SK-MEL-5 (cell line): Measurements from ENCODE around the gene OTUD3. TPM values are rescaled to one million over a fixed set of nuclear protein-coding genes. Genes with fewer than 3 reads are reported as not detected.
"Not testable (repeated sequence)": the region's sequence is repeated elsewhere in the genome, so short reads cannot be mapped to it uniquely, and the experiment has no call there.

Source experiments
- DNase-seq: peaks from one replicate; pipeline ENCODE4 v3.0.0-alpha.2; 2016; ENCODE audit warnings: low read depth, low spot score
- in situ Hi-C: cut with HindIII; loops from 2 replicates; pipeline ENCODE4 v1.10.0; 2016; ENCODE audit warnings: low sequenced_read_pairs, high pct_unique_total_duplicates, low pct_unique_long_range_greater_than_20kb
- total RNA-seq: library from RNA; depleted of rRNA; stranded (reverse); fragments of >200 nt; shearing (Covaris generic); gene quantifications from 2 replicates; pipeline ENCODE4 v1.2.3, GENCODE V29; 2014

The OTUD3 gene
- total RNA-seq, 1 experiment from 2014 or later: 3.5 TPM

GRCh38 chr1:19927130-19927421, 44.9 kb downstream of the OTUD3 start:
- DNase-seq, in situ Hi-C loops: not testable (repeated sequence)

GRCh38 chr1:19932866-19933265, 50.7 kb downstream of the OTUD3 start:
- in situ Hi-C loops: no loop called here
- no peak for DNase-seq

GRCh38 chr1:19934336-19934735, 52.1 kb downstream of the OTUD3 start:
- in situ Hi-C loops: no loop called here
- DNase-seq: no peak

- in situ Hi-C loops: no loop called here
- DNase-seq: no peak
Measured at GRCh38 chr1:19936061-19936750, 54.0 kb downstream of the OTUD3 start.

GRCh38 chr1:19938472-19938871, 56.3 kb downstream of the OTUD3 start:
- DNase-seq: peak; percentile 17
- in situ Hi-C loops: no loop called here

GRCh38 chr1:19940486-19941205, 58.5 kb downstream of the OTUD3 start:
- no peak for DNase-seq
- in situ Hi-C loops: no loop called here

GRCh38 chr1:19941206-19941568, 59.0 kb downstream of the OTUD3 start:
- in situ Hi-C loops: no loop called here
- DNase-seq: no peak

GRCh38 chr1:19942088-19942487, 59.9 kb downstream of the OTUD3 start:
- no peak for DNase-seq
- in situ Hi-C loops: no loop called here

- in situ Hi-C loops: no loop called here
- DNase-seq: no peak
Measured at GRCh38 chr1:19942657-19943056, 60.5 kb downstream of the OTUD3 start.

GRCh38 chr1:19945914-19946313, 63.7 kb downstream of the OTUD3 start:
- no peak for DNase-seq
- in situ Hi-C loops: no loop called here

- in situ Hi-C loops: no loop called here
- no peak for DNase-seq
Measured at GRCh38 chr1:19946331-19946751, 64.1 kb downstream of the OTUD3 start.

GRCh38 chr1:19946971-19947370, 64.8 kb downstream of the OTUD3 start:
- in situ Hi-C loops: no loop called here

GRCh38 chr1:19949016-19949415, 66.8 kb downstream of the OTUD3 start:
- DNase-seq: peak; percentile 29
- in situ Hi-C loops: no loop called here

More at GRCh38 chr1:19946971-19947370, 64.8 kb downstream of the OTUD3 start:
- DNase-seq: no peak

- no peak for DNase-seq
- in situ Hi-C loops: no loop called here
Measured at GRCh38 chr1:19954059-19954458, 71.9 kb downstream of the OTUD3 start.

GRCh38 chr1:19955534-19956170, 73.5 kb downstream of the OTUD3 start:
- DNase-seq: no peak
- in situ Hi-C loops: no loop called here

GRCh38 chr1:19957779-19958178, 75.6 kb downstream of the OTUD3 start:
- DNase-seq: no peak
- in situ Hi-C loops: no loop called here

GRCh38 chr1:19960591-19960990, 78.4 kb downstream of the OTUD3 start:
- in situ Hi-C loops: no loop called here
- DNase-seq: no peak
